Placental pericyte (primary cell): ENCODE measurements around the gene DCLRE1A. TPM values are rescaled to one million over a fixed set of nuclear protein-coding genes. Genes with fewer than 3 reads are reported as not detected.

Experiments
- small RNA-seq: library from RNA; depleted of rRNA; stranded (forward); fragments of <200 nt; gene quantifications from one replicate; pipeline ENCODE3, GENCODE V24; 2012; ENCODE audit warnings: low replicate concordance
- total RNA-seq: library from RNA; depleted of rRNA; stranded (reverse); fragments of >200 nt; gene quantifications from 2 replicates; pipeline ENCODE4 v1.2.3, GENCODE V29; 2012

Gene DCLRE1A
- total RNA-seq, result 3.7 and 7.9 TPM in 2 replicates

DNA sequence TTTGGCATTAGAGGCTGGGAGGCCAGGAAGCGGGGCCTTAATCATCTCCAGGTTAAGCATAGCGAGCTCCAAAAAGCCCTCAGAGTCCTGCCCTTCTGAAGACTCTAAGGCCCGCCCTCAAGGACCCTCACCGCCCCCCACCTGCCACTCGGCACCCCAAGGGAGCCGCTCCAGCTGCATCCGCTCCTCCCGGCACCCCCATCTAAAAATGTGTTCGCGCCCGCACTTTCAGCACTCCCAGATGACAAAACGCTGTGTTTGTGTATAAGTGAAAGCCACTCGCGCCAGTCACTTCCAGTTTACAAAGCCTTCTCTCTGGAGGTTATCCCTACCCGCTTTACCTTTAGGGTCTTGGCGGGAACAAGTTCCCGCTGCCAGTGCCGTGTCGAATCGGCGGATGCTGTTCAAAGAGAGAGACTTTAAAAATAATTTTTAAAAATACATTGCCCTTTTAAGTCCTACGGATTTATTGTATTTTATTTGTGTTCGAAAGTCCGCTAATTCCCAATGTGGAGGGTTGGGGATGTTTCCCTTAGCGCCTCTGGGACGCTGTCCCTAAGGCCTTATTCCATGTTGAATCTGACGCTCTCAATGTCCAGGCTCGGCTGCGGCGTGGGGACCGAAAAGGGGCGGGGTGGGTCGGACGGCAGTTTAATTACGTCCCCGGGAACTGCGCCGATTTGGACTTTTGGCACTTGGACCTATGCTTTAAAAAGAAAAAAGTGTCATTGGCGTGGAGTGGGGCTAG is at the start of gene DCLRE1A, which contains the start of gene NHLRC2:
DCLRE1A (minus strand) TSS at position 70 of the 748 bp plus-strand sequence. CDS start 900 bp downstream, outside the sequence.
NHLRC2 (plus strand) TSS at position 649 of the 748 bp plus-strand sequence. CDS start 212 bp downstream, outside the sequence.

Small RNA genes within 50 kb of the gene (small RNA-seq; reads per million reads assigned to genes)
- not detected for gene RF00560

Other genes starting within 250 kb of the DCLRE1A start
- not detected in 2 replicates for gene NRAP, start 190.0 kb downstream of the DCLRE1A start, total RNA-seq
- gene CASP7, start 174.2 kb downstream of the DCLRE1A start, total RNA-seq, result 13.1 and 34.8 TPM in 2 replicates
- under 0.01 TPM in 1 of 2 replicates, not detected in the other for gene PLEKHS1, start 102.4 kb downstream of the DCLRE1A start, total RNA-seq
- gene NHLRC2, start 579 bp upstream of the DCLRE1A start, total RNA-seq, result 9.0 and 26.3 TPM in 2 replicates
- not detected in 2 replicates for gene ADRB1, start 189.8 kb upstream of the DCLRE1A start, total RNA-seq